ENCODE data around the gene RALGPS2.

RALGPS2 gene

DNA sequence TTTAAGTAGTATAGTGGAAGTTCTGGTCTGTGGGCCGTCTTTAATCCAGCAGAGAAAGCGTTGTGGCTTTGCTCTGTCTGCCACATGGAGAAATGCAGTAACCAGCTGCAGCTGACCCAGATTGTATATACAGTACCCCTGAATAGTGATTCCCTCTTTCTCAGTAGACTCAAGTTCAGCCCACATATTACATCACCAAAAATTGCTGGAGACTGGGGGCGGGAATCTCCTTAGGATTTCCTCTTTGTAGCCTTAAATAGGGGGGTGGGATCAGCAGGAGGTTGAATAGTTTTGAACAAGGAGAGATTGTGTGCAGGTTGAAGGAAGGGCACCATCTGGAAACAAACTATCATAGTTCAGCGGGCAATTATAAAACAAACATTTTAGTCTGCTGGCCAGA is 145.9 kb downstream of the RALGPS2 start, which contains the start of gene ANGPTL1:
TSS of gene ANGPTL1 (minus strand) at position 134 of the 400 bp plus-strand sequence. CDS start 5,301 bp downstream, outside the sequence.
- H3K9me3 Mint-ChIP-seq, result no peaks in the 10 kb centered on the region
- no peaks in the 10 kb centered on the region for H3K27me3 Mint-ChIP-seq (ENCODE audit: low read depth)
- TF ChIP-seq, protein P1, sequence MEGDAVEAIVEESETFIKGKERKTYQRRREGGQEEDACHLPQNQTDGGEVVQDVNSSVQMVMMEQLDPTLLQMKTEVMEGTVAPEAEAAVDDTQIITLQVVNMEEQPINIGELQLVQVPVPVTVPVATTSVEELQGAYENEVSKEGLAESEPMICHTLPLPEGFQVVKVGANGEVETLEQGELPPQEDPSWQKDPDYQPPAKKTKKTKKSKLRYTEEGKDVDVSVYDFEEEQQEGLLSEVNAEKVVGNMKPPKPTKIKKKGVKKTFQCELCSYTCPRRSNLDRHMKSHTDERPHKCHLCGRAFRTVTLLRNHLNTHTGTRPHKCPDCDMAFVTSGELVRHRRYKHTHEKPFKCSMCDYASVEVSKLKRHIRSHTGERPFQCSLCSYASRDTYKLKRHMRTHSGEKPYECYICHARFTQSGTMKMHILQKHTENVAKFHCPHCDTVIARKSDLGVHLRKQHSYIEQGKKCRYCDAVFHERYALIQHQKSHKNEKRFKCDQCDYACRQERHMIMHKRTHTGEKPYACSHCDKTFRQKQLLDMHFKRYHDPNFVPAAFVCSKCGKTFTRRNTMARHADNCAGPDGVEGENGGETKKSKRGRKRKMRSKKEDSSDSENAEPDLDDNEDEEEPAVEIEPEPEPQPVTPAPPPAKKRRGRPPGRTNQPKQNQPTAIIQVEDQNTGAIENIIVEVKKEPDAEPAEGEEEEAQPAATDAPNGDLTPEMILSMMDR (IDR thresholded peaks at IDR 0.05; ENCODE audit: unreplicated experiment in 3 of 3), result no peak
- peak within 1 kb of the TSS; percentile 78 to 86 (median 81) for H3K4me3 Mint-ChIP-seq
- peaks cover 41% of the 10 kb centered on the region for H3K4me1 Mint-ChIP-seq
- peak within 1 kb of the TSS; percentile 86 to 91 (median 91) for H3K27ac Mint-ChIP-seq
- peaks cover 12% of the 10 kb centered on the region for H3K36me3 Mint-ChIP-seq (ENCODE audit: low read depth)

DNA sequence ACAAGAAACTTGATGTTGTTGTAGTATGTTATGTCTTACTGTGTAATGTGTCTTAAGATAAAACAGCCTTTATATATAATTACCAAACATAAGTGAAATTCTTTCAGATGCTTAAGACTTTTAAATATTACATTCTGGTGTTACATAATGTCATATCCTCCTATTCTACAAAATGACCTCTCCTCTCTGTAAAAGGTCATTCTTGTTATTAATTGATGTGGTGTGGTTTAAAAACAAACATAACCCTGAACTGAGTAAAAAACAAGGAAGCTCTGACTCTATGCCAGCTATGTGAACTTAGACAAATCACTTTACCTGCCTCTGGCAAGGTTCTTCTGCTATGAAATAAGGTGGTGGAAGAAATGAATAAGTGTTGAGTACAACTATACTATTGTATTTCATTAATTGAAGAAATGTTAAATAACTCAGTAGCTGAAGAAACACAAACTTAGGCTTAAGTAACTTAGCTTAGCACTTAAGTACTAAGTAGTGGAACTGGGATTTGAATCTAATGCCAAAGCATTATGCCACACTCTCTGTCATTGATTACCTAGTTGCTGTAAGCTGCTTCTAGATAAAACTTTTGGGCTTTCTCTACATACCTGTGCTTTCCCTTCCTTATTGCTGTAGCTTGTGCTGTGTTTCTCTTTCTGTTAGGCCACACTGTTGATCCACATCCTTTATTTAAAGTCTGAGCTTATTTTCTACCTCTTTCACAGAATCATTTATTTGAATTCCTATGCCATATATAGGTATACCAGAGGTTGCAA is 146.7 kb downstream of the RALGPS2 start:
- TF ChIP-seq, protein P1 (IDR thresholded peaks at IDR 0.05; ENCODE audit: unreplicated experiment in 3 of 3), result no peak
- peak overlapping the region in 2 of 3 experiments; percentile 25 to 45 for H3K4me3 Mint-ChIP-seq

GRCh38 chr1:178874966-178875365 is 149.9 kb downstream of the RALGPS2 start:
- no peak overlapping the region for H3K4me3 Mint-ChIP-seq
- TF ChIP-seq, protein P1 (IDR thresholded peaks at IDR 0.05; ENCODE audit: unreplicated experiment in 3 of 3), result no peak
- no peak overlapping the region for H3K27ac Mint-ChIP-seq
- H3K4me1 Mint-ChIP-seq, result peaks cover 36% of the 10 kb centered on the region
- H3K27me3 Mint-ChIP-seq (ENCODE audit: low read depth), result no peaks in the 10 kb centered on the region
- no peaks in the 10 kb centered on the region for H3K9me3 Mint-ChIP-seq
- H3K36me3 Mint-ChIP-seq (ENCODE audit: low read depth), result no peaks in the 10 kb centered on the region

More for the DNA sequence above, 146.7 kb downstream of the RALGPS2 start:
- peaks cover 6% of the 10 kb centered on the region for H3K36me3 Mint-ChIP-seq (ENCODE audit: low read depth)
- H3K27ac Mint-ChIP-seq, result peak overlapping the region; percentile 68 to 91 (median 86)
- no peaks in the 10 kb centered on the region for H3K27me3 Mint-ChIP-seq (ENCODE audit: low read depth)
- H3K4me1 Mint-ChIP-seq, result peaks cover 42% of the 10 kb centered on the region
- no peaks in the 10 kb centered on the region for H3K9me3 Mint-ChIP-seq

- Mint-ChIP-seq H3K4me1 (peaks cover 33% of the 10 kb centered on the region), H3K27ac (no peak overlapping the region), H3K4me3 (no peak overlapping the region), H3K27me3 (ENCODE audit: low read depth) (no peaks in the 10 kb centered on the region), H3K36me3 (ENCODE audit: low read depth) (peaks cover 5% of the 10 kb centered on the region), H3K9me3 (no peaks in the 10 kb centered on the region)
- TF ChIP-seq, protein P1 (IDR thresholded peaks at IDR 0.05; ENCODE audit: unreplicated experiment in 3 of 3), result no peak
Observed at GRCh38 chr1:178875936-178876335, 150.9 kb downstream of the RALGPS2 start.

DNA sequence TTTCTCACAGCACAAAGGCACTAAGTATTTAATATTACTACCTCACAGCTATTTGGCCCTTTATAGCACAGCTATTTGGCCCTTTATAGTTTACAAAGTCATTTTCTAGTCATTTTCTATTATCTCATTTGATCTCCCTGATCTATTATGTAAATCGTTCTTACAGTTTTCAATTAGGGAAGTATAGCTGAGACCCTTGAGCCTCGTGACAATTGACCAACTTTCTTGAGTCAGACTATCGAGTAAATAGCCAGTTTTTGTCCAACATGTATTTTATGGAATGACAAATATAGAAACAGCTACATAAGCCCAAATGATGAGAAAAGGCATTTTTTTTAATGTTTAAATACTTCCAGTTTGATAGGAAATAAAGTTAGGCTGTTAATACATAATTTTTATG is 152.9 kb downstream of the RALGPS2 start:
- Mint-ChIP-seq H3K4me3 (no peak overlapping the region), H3K9me3 (no peaks in the 10 kb centered on the region), H3K36me3 (ENCODE audit: low read depth) (peaks cover 13% of the 10 kb centered on the region), H3K27ac (no peak overlapping the region), H3K27me3 (ENCODE audit: low read depth) (no peaks in the 10 kb centered on the region), H3K4me1 (peaks cover 16% of the 10 kb centered on the region)
- TF ChIP-seq, protein P1 (IDR thresholded peaks at IDR 0.05; ENCODE audit: unreplicated experiment in 3 of 3), result no peak

- H3K4me3 Mint-ChIP-seq, result no peak overlapping the region
Observed at GRCh38 chr1:178881950-178882349, 156.9 kb downstream of the RALGPS2 start.

More at GRCh38 chr1:178881950-178882349, 156.9 kb downstream of the RALGPS2 start:
- TF ChIP-seq, protein P1 (IDR thresholded peaks at IDR 0.05; ENCODE audit: unreplicated experiment in 3 of 3), result no peak
- H3K36me3 Mint-ChIP-seq (ENCODE audit: low read depth), result peaks cover 35% of the 10 kb centered on the region
- H3K27me3 Mint-ChIP-seq (ENCODE audit: low read depth), result no peaks in the 10 kb centered on the region
- peaks cover 6% of the 10 kb centered on the region for H3K4me1 Mint-ChIP-seq
- no peaks in the 10 kb centered on the region for H3K9me3 Mint-ChIP-seq
- H3K27ac Mint-ChIP-seq, result no peak overlapping the region
